ENCODE results near the gene CCNL1. TPM values are rescaled to one million over a fixed set of nuclear protein-coding genes. Genes with fewer than 3 reads are reported as not detected.
"Not testable (repeated sequence)": the region's sequence is repeated elsewhere in the genome, so short reads cannot be mapped to it uniquely, and the experiment has no call there.

The CCNL1 gene
- total RNA-seq (2014; rRNA removed; shearing (Covaris generic); ENCODE audit: low replicate concordance): 51.8 and 68.8 TPM in 2 replicates

GRCh38 chr3:157159762-157160657 lies at the start of gene CCNL1:
CCNL1 (minus strand) TSS chr3:157160147; CDS start chr3:157160094, 53 bp downstream.
- Histone ChIP-seq H3K9me3 (no peaks in the 10 kb centered on the region), H3K27me3 (no peaks in the 10 kb centered on the region), H3K4me3 (peak within 1 kb of the TSS; percentile 95), H3K36me3 (peaks cover 49% of the 10 kb centered on the region)
- peak; percentile 99 for DNase-seq

DNA sequence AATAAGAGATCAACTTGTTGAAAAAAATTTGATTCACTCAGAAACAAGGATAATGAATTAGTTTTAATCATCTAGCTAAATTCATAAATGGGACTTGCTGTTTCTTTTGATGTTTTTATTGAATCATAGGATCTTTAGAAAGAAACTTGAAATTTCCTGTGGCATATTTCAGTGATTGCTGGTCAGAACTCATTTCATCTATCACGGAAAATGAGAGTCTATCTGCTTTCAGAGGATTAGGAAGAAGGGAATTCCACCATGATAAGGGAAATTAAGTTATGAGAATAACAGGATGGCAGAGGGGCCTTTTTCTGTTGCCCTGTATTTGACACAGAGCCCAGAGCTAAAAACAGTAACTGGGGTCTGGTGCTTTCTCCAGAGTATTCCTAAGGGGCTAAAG lies 44.9 kb upstream of the CCNL1 start:
- DNase-seq: no peak
- no peaks in the 10 kb centered on the region for H3K27me3 ChIP-seq
- H3K4me3 ChIP-seq: no peak overlapping the region
- H3K9me3 ChIP-seq: no peaks in the 10 kb centered on the region
- no peaks in the 10 kb centered on the region for H3K36me3 ChIP-seq

DNA sequence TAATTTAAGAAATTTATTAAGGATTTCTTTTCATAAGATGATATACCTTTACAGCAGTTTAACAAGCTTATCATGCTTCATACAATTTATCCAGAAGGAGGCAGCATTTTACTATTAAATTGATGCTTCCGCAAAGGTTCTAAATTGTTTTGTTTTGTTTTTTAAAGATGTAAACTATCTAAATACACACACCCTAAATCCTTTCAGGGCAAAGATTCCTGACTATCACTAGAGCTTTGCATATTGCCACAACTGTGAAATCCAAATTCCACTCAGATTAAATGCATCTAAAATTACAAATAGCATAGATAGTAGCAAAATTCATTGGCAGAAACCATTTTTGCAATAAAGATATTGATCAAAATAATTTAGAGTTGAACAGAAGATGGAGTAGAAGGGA lies 44.5 kb upstream of the CCNL1 start:
- Histone ChIP-seq H3K4me3 (no peak overlapping the region), H3K9me3 (no peaks in the 10 kb centered on the region), H3K36me3 (no peaks in the 10 kb centered on the region), H3K27me3 (no peaks in the 10 kb centered on the region)
- DNase-seq: no peak

DNA sequence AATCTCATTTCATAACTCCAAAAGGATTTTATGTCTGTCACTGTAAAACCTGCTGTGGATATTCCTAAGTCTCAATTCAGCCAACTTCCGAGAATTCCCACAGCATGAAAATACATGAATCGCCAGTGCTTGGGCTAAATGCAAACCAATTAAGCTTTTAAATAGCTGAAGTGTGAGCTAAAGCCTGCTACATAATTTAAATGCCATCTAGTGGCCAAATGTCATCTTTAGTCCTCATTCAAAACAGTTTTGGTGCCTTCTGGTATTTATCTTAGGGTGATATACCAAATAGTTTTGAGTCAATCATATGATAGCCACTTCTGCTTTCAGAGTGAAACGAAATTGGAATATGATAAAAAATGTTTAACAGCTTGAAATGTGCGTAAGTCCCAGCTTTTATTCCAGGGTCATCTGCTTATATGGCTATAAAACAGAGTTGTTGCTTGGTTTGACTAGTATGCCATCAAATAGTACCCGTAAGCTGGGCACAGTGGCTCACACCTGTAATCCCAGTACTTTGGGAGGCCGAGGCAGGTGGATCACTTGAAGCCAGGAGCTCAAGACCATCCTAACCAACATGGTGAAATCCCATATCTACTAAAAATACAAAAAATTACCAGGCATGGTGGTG lies 41.8 kb upstream of the CCNL1 start:
- Histone ChIP-seq H3K36me3 (no peaks in the 10 kb centered on the region), H3K4me3 (no peak overlapping the region), H3K27me3 (no peaks in the 10 kb centered on the region), H3K9me3 (no peaks in the 10 kb centered on the region)
- DNase-seq: no peak

- Histone ChIP-seq H3K4me3 (no peak overlapping the region), H3K36me3 (no peaks in the 10 kb centered on the region), H3K9me3 (no peaks in the 10 kb centered on the region), H3K27me3 (no peaks in the 10 kb centered on the region)
- peak; percentile 69 for DNase-seq
These were observed 39.9 kb upstream of the CCNL1 start for GRCh38 chr3:157199841-157200240.

- 0 out of 2 replicates have a peak, but pooled peaks cover 2% of the 10 kb centered on the region for H3K27me3 ChIP-seq
- no peak for DNase-seq
These were observed 36.0 kb upstream of the CCNL1 start for GRCh38 chr3:157195965-157196364.

DNA sequence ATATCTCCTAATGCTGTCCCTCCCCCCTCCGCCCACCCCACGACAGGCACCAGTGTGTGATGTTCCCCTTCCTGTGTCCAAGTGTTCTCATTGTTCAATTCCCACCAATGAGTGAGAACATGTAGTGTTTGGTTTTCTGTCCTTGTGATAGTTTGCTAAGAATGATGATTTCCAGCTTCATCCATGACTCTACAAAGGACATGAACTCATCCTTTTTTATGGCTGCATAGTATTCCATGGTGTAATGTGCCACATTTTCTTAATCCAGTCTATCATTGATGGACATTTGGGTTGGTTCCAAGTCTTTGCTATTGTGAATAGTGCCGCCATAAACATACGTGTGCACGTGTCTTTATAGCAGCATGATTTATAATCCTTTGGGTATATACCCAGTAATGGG lies 31.2 kb upstream of the CCNL1 start:
- not testable (repeated sequence) for H3K4me3 ChIP-seq, H3K36me3 ChIP-seq, DNase-seq, H3K27me3 ChIP-seq
- H3K9me3 ChIP-seq: peaks cover 53% of the 10 kb centered on the region

More at GRCh38 chr3:157195965-157196364, 36.0 kb upstream of the CCNL1 start:
- Histone ChIP-seq H3K4me3 (no peak overlapping the region), H3K9me3 (peaks cover 16% of the 10 kb centered on the region), H3K36me3 (no peaks in the 10 kb centered on the region)

DNA sequence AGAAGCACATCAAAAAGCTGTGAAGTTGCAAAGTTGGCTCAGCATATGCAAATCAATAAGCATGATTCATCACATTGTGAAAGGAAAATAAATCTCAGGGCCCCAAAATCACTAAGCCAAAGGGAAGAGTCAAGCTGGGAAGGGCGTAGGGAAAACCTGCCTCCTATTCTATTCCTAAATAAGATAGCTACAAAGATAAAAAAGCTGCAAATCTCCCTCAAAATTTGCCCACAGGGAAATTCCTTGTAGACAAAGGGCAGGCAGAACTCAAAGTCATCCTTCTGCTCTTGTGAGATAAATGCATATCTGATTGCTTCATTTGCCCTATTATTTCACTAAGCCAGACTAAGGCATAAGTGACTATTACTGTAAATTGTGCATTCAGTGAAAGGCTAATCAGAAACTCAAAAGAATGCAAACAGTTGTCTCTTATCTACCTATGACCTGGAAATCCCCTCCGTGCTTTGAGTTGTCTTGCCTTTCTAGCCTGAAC lies 30.5 kb upstream of the CCNL1 start:
- Histone ChIP-seq H3K27me3 (0 out of 2 replicates have a peak, but pooled peaks cover 2% of the 10 kb centered on the region), H3K9me3 (peaks cover 58% of the 10 kb centered on the region), H3K4me3 (no peak overlapping the region), H3K36me3 (no peaks in the 10 kb centered on the region; the same call in 1 of the 2 replicates)
- no peak for DNase-seq

GRCh38 chr3:157188391-157188790 lies 28.4 kb upstream of the CCNL1 start:
- DNase-seq: no peak
- Histone ChIP-seq H3K27me3 (no peaks in the 10 kb centered on the region), H3K36me3 (no peaks in the 10 kb centered on the region; the same call in 1 of the 2 replicates), H3K4me3 (no peak overlapping the region), H3K9me3 (peaks cover 56% of the 10 kb centered on the region)

- no peaks in the 10 kb centered on the region; the same call in 1 of the 2 replicates for H3K36me3 ChIP-seq
- H3K4me3 ChIP-seq: no peak overlapping the region
- H3K27me3 ChIP-seq: no peaks in the 10 kb centered on the region
- H3K9me3 ChIP-seq: peaks cover 19% of the 10 kb centered on the region
- no peak for DNase-seq
These were observed 22.9 kb upstream of the CCNL1 start for GRCh38 chr3:157182879-157183278.

DNA sequence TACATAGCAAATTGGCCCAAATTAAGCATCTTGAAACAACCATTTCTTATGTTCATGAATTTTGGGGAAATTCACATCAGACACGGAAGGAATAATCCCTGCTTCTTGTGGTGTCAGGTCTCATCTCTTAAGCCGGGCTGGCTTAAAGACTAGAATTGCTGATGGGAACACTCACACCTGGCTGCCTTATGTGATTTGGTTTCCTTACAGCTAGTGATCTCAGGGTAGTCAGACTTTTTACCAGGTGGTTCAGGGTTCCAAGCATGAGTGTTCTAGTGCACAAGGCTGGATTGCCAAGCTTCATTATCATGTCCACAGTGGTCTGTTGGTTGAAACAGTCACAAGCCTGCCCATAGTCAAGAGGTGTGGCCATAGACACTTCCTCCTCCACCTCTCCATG lies 20.3 kb upstream of the CCNL1 start:
- no peaks in the 10 kb centered on the region for H3K27me3 ChIP-seq
- H3K36me3 ChIP-seq: peaks cover 7% of the 10 kb centered on the region
- H3K9me3 ChIP-seq: peaks cover 6% of the 10 kb centered on the region
- no peak overlapping the region for H3K4me3 ChIP-seq
- no peak for DNase-seq

DNA sequence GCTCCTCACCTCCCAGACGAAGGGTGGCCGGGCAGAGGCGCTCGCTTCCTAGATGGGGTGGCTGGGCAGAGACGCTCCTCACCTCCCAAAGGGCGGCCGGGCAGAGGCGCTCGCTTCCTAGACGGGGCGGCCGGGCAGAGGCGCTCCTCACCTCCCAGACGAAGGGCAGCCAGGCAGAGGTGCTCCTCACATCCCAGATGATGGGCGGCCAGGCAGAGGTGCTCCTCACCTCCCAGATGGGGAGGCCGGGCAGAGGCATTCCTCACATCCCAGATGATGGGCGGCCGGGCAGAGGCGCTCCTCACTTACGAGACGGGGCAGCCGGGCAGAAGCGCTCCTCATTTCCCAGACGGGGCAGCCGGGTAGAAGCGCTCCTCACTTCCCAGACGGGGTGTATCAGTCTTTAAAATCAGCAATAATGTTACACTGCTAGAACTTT lies 19.4 kb upstream of the CCNL1 start:
- H3K4me3 ChIP-seq: no peak overlapping the region

GRCh38 chr3:157178503-157179364 lies 18.8 kb upstream of the CCNL1 start:
- H3K4me3 ChIP-seq, DNase-seq, H3K27me3 ChIP-seq, H3K9me3 ChIP-seq, H3K36me3 ChIP-seq: not testable (repeated sequence)

More for the DNA sequence above, 19.4 kb upstream of the CCNL1 start:
- no peak for DNase-seq
- Histone ChIP-seq H3K27me3 (no peaks in the 10 kb centered on the region), H3K36me3 (peaks cover 7% of the 10 kb centered on the region), H3K9me3 (peaks cover 5% of the 10 kb centered on the region)

- not testable (repeated sequence) for DNase-seq, H3K27me3 ChIP-seq, H3K4me3 ChIP-seq, H3K9me3 ChIP-seq, H3K36me3 ChIP-seq
These were observed 18.0 kb upstream of the CCNL1 start for GRCh38 chr3:157177801-157178453.

GRCh38 chr3:157176934-157177333 lies 17.0 kb upstream of the CCNL1 start:
- Histone ChIP-seq H3K4me3 (no peak overlapping the region), H3K27me3 (no peaks in the 10 kb centered on the region), H3K9me3 (peaks cover 5% of the 10 kb centered on the region), H3K36me3 (peaks cover 7% of the 10 kb centered on the region)
- DNase-seq: no peak

Measured in MG63 (cell line).